Measurements from ENCODE around the gene AP2A1. TPM values are rescaled to one million over a fixed set of nuclear protein-coding genes. Genes with fewer than 3 reads are reported as not detected.

AP2A1 gene
- total and polyA plus RNA-seq, 2 of the 13 experiments (the other 11 are each of a cell fraction or from before 2014, with no cell fraction given), result 22.7 to 39.7 TPM

DNA sequence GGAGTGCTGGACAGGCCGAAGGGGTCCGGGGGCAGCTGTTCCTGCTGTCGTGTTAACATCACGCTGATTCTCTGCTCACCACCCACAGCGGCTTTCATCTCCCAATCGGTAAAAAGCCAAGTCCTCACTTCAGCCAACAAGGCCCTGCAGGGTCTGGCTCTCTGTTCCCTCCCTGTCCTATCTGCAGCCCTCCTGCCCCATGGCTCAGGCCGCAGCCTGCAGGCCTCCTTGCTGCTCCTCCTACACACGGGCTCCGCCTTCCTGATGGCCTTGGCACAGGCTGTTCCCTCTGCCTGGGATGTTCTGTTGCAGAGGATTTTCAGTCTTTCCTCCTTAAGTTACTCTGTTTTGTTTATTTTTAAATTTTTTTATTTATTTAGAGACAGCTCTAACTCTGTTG is 24.1 kb downstream of the AP2A1 start:
- H3K4me2 ChIP-seq (ENCODE audit: low read depth, low read length), result no peak overlapping the region
- in situ Hi-C loops (cut with HindIII; ENCODE audit: extremely low pct_ligation_motif_present, low pct_unique_long_range_greater_than_20kb) (no loop called here), intact Hi-C loops (cut with micrococcal nuclease; ENCODE audit: unreplicated experiment) (no loop called here)
- H3K79me2 ChIP-seq (ENCODE audit: insufficient read depth, low read length), result no peaks in the 10 kb centered on the region
- no peak for FAIRE-seq
- peaks cover 21 to 42% of the 10 kb centered on the region in 2 experiments; a peak in 4 of 5 replicates for H3K36me3 ChIP-seq (replicated peaks in 1 of 2; ENCODE audit: control insufficient read depth in 1 of 2, insufficient read depth in 2 of 2, low read length in 2 of 2)
- H3K27ac ChIP-seq (ENCODE audit: extremely low read length, insufficient read depth, low read length), result no peak overlapping the region
- H3K4me1 ChIP-seq (ENCODE audit: insufficient read depth, low read length), result no peaks in the 10 kb centered on the region
- ATAC-seq, result no peak
- TF ChIP-seq ZNF136 (CRISPR knock-in tag; IDR thresholded peaks at IDR 0.05; ENCODE audit: low read depth), result no peak
- TF ChIP-seq FLYWCH1 (CRISPR knock-in tag; IDR thresholded peaks at IDR 0.05), result no peak
- TF ChIP-seq IRF2 (CRISPR knock-in tag; IDR thresholded peaks at IDR 0.05), result no peak
- TF ChIP-seq NPAS2 (CRISPR knock-in tag; IDR thresholded peaks at IDR 0.05; ENCODE audit: borderline replicate concordance), result no peak
- no peak for TF ChIP-seq PITX1 (CRISPR knock-in tag; IDR thresholded peaks at IDR 0.05)
- TF ChIP-seq, protein P1, sequence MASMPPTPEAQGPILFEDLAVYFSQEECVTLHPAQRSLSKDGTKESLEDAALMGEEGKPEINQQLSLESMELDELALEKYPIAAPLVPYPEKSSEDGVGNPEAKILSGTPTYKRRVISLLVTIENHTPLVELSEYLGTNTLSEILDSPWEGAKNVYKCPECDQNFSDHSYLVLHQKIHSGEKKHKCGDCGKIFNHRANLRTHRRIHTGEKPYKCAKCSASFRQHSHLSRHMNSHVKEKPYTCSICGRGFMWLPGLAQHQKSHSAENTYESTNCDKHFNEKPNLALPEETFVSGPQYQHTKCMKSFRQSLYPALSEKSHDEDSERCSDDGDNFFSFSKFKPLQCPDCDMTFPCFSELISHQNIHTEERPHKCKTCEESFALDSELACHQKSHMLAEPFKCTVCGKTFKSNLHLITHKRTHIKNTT (CRISPR knock-in tag; IDR thresholded peaks at IDR 0.05), result no peak
- TF ChIP-seq, protein P2, sequence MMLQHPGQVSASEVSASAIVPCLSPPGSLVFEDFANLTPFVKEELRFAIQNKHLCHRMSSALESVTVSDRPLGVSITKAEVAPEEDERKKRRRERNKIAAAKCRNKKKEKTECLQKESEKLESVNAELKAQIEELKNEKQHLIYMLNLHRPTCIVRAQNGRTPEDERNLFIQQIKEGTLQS (CRISPR knock-in tag; IDR thresholded peaks at IDR 0.05), result no peak
- no peak for TF ChIP-seq ETV5 (CRISPR knock-in tag; IDR thresholded peaks at IDR 0.05; ENCODE audit: borderline replicate concordance)
- no peak for TF ChIP-seq ZNF317 (CRISPR knock-in tag; IDR thresholded peaks at IDR 0.05)
- no peak for TF ChIP-seq MZF1 (CRISPR knock-in tag; IDR thresholded peaks at IDR 0.05; ENCODE audit: borderline replicate concordance)
- TF ChIP-seq ZNF30 (CRISPR knock-in tag; IDR thresholded peaks at IDR 0.05), result no peak
- no peak for TF ChIP-seq ZNF180 (CRISPR knock-in tag; IDR thresholded peaks at IDR 0.05; ENCODE audit: borderline replicate concordance, low read depth)
- TF ChIP-seq CENPT (CRISPR knock-in tag; IDR thresholded peaks at IDR 0.05; ENCODE audit: low read depth), result no peak
- no peak for TF ChIP-seq FOXK2 (IDR thresholded peaks at IDR 0.05)
- TF ChIP-seq, protein P3, sequence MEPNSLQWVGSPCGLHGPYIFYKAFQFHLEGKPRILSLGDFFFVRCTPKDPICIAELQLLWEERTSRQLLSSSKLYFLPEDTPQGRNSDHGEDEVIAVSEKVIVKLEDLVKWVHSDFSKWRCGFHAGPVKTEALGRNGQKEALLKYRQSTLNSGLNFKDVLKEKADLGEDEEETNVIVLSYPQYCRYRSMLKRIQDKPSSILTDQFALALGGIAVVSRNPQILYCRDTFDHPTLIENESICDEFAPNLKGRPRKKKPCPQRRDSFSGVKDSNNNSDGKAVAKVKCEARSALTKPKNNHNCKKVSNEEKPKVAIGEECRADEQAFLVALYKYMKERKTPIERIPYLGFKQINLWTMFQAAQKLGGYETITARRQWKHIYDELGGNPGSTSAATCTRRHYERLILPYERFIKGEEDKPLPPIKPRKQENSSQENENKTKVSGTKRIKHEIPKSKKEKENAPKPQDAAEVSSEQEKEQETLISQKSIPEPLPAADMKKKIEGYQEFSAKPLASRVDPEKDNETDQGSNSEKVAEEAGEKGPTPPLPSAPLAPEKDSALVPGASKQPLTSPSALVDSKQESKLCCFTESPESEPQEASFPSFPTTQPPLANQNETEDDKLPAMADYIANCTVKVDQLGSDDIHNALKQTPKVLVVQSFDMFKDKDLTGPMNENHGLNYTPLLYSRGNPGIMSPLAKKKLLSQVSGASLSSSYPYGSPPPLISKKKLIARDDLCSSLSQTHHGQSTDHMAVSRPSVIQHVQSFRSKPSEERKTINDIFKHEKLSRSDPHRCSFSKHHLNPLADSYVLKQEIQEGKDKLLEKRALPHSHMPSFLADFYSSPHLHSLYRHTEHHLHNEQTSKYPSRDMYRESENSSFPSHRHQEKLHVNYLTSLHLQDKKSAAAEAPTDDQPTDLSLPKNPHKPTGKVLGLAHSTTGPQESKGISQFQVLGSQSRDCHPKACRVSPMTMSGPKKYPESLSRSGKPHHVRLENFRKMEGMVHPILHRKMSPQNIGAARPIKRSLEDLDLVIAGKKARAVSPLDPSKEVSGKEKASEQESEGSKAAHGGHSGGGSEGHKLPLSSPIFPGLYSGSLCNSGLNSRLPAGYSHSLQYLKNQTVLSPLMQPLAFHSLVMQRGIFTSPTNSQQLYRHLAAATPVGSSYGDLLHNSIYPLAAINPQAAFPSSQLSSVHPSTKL (CRISPR knock-in tag; IDR thresholded peaks at IDR 0.05), result no peak
- TF ChIP-seq RBM22 (optimal IDR thresholded peaks at IDR 0.05; ENCODE audit: low read length), result no peak
- ChIA-PET CTCF (ENCODE audit: low intra/inter-chr PET ratio, low total read pairs) (no interaction called here), POLR2A (no interaction called here)
- no peak overlapping the region for H3K4me3 ChIP-seq (replicated peaks in 1 of 3; ENCODE audit: insufficient read depth in 1 of 3, low read depth in 2 of 3, low read length in 3 of 3)
- H2AFZ ChIP-seq (ENCODE audit: low read length), result no peak overlapping the region
- WGBS (ENCODE audit: low lambda C conversion rate), result 88% methylated on average over 9 of the region's 9 CpGs
- no peak for DNase-seq (ENCODE audit: low spot score)
- no peaks in the 10 kb centered on the region for H4K20me1 ChIP-seq (ENCODE audit: insufficient read depth, low read length)
- no TSS peak for BruUV-seq (replicated peaks)
- H3K27me3 ChIP-seq (ENCODE audit: control insufficient read depth in 1 of 2, insufficient read depth in 2 of 2, low read length in 2 of 2), result no peaks in the 10 kb centered on the region
- H3K9me3 ChIP-seq (ENCODE audit: low read length), result no peaks in the 10 kb centered on the region
- H3K9ac ChIP-seq (ENCODE audit: insufficient read depth, low read depth, low read length), result no peak overlapping the region
